Stimulated activated CD8-positive, alpha-beta memory T cell treated with anti-CD3 and anti-CD28 coated beads, Interleukin-7, amount 100 ng/mL, for 1 hour (primary cell): ENCODE results near the gene DERL2.
"Not testable (repeated sequence)": the region's sequence is repeated elsewhere in the genome, so short reads cannot be mapped to it uniquely, and the experiment has no call there.

Source experiments
- DNase-seq, 2 donors: peaks; one replicate each; pipeline ENCODE4 v3.0.0-alpha.2; 2020; ENCODE audit warnings: low read depth in 2 of 2

Gene DERL2

DNA sequence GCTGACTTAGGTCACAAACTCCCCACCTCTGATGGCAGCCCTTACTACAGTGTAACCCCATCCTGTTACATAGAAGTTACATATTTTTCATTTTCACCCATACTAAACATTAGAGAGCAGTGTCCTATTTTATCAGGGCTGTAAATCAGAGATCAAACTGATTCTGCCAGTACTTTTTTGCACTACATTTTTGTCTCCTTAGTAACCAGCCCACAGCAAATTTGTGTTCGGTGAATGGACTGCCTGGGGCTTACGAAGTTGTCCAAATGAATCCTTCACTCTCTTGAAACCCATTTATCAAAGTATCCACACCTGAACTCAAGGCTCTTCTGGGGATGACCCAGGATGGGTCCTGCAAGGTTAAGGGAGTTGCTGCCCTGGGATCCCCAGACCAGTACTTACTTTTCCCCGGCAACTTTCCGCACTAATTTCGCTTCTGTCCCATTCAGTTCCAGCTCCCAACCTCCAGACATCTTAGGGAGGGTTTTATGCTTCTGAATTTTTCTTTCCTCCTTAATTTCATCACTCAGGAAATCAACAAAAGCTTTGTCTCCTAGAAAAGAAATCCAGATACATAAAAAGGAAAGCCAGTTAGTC lies 48.2 kb downstream of the DERL2 start:
- no peak for DNase-seq

DNA sequence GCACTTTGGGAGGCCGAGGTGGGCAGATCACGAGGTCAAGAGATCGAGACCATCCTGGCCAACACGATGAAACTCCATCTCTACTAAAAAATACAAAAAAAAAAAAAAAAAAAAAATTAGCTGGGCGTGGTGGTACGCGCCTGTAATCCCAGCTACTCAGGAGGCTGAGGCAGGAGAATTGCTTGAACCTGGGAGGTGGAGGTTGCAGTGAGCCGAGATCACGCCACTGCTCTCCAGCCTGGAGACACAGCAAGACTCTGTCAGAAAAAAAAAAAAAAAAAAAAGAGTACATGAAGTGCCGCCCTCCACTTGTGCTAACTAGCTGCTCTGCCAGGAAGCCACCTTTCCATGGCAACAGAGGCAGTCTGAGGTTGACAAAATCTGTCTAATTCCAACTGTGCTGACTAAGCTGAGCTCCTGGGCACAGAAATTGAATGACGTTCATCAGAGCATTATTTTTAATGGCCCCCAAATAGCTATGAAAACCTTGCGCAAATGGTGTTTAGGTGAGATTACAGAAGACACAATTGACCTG lies 50.1 kb downstream of the DERL2 start:
- DNase-seq, result not testable (repeated sequence)

DNA sequence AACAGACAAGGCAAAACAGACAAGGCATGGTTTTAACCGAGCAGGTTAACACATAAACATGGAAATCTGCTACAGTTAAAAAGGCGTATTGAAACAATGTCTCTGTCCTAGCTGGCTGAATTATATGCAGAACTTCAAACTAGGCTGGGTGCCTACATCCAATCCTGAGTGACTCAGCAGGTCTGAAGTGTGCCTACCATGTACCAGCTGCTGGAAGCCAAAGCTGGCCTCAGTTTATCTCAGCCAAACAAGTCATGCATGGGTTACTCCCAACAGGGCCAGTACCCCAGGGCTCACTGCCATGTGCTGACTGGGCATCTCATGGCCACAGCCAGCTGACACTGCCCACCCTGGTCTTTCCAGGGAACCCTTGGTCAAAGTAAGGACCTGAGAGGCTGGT lies 51.0 kb downstream of the DERL2 start:
- DNase-seq, result no peak

DNA sequence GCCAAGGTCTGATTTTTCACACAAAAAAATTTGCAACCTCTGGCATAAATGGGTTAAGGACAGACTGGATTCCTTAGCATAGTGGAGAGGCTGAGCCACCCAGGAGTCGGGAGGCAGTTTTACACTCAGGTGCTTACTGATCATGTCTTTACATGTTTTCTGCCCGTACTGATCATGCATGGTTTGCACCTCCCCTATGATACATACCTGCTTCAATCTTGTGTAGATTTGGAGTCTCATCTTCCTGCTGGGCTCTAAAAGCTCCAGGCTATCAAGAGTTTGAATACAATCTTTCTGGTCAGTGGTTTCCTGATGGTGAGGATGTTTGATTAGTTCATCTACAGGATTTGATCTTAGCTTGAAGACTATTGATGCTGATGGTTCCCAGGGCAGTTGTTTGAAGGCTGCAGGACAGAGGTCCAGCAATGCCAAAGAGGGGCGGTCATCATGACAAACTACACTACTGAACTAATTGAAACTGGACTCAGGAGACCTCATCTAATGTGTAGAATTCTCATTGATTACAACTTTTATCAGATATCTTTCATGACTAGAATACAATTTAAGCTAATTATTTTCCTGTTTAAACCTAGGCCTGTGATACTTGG lies 53.9 kb downstream of the DERL2 start:
- no peak for DNase-seq

DNA sequence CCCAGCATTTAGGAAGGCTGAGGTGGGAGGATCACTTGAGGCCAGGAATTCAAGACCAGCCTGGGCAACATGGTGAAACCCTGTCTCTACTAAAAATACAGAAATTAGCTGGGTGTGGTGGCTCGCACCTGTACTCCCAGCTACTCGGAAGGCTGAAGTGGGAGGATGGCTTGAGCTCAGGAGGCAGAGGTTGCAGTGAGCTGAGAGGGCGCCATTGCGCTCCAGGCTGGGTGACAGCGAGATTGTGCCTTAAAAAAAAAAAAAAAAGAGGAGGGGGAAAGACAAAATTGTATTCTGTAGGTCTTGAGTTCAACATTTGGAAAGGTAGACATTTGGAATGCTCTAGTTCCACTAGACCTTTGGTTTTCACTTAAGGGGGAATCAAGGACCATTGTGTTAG lies 54.7 kb downstream of the DERL2 start:
- DNase-seq, result not testable (repeated sequence)

DNA sequence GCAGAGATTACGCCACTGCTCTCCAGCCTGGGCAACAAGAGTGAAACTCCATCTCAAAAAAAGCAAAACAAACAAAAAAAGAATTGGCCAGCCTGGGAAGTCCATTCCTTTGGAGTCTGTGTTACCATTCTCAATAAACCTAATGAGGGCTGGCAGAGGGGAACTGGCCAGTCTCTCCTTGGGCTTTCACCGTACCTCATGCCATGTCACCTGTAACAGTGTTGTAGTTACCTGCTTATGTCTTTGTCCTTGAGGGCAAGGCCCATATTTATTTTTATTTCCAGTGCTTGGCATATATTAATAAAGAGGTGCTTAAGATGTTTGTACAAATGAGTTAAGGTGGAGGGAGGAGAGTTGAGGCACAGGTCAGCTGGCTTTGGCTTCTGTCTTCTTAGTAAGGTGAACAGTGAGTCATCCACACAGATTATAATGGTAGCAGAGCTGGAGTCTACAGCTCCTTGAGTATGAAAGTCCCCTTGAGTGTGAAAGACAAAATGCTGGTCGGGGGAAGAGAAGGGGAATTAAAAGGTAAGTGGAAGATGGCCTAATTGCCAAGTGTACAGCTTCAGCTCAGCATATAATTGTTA lies 55.5 kb downstream of the DERL2 start:
- no peak for DNase-seq

DNA sequence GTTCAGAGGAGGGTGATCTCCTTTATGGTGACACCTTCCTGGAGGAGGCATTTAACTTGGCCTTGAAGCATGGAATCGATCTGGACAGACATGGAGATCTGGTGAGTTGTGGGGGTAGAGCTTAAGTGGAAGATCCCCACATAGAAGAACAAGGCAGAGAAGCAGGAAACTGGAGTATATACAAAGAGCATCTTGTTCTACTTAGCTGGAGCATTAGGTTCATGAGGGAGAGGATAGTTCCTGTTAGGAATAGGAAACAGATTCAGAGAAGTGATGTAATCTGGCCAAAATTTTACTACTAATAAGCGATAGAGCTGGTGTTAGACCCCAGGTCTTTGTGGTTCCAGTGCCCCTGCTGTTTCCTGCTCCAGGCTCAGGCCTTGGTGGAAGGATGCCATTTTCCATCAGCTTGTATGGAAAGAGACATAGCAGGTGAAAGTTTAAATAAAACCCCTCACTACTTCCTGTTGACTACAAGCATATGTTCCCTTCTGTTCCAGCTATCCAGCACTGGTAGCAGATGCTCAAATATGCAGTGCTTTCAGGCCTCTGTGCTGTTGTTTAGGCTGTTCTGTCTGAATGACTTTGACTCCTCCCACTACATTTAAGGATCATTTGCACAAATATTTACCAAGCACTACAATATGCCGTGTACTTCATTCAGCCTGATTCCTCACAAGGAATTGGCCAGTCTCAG lies 56.6 kb downstream of the DERL2 start:
- no peak for DNase-seq

DNA sequence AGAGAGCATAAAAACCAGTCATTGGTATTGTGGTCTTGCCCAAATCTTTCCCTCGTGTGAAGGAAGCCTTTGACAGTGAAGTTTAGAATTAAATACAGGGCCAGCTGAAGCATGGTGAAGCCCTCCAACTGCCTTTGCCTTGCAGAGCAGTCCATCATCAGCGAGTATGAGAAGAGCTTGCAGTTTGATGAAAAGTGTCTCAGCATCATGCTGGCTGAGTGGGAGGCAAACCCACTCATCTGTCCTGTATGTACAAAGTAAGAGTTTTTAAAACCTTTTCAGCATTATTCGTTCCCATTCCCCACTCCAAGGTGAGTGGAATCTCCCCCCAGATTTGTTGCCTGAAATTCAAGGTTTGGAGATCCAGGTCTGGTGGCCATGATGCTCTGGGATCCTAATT lies 60.2 kb downstream of the DERL2 start:
- no peak for DNase-seq

DNA sequence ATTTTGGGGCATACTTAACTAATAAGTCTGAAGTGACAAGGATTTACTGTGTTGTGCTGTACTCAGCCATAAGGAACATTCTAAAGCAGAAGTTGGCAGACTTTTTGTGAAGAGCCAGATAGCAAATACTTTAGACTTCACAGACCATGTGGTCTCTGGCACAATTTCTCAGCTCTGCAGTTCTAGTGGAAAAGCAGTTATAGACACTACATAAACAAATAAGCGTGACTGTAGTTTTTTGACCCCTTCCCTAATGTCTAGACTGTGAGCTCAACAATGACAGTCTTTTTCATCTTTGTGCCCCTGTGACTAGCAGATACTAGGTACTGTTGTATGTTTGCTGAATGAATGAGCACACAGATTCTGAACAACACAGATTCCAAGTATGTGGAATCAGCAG lies 61.1 kb downstream of the DERL2 start:
- DNase-seq, result no peak

DNA sequence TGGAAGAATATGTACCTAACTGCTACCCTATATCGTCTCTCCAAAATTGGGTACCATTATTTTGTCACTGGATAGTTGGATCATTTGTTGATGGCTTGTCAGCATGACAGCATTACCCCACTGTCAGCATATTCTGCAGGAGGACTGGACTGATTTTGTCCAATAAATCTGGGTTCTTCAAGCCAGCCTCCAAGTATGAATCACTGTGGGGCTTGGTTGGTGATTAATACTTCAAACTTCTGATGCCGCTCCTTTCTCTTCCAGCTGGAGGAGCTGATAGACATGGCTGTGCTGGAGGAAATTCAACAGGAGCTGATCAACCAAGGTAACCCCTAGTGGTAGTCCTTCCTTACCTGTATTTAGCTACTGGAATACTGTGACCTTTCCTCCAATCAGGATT lies 63.5 kb downstream of the DERL2 start:
- no peak for DNase-seq
